Gastrocnemius medialis (tissue), 4 donors: Measurements from ENCODE around the gene ATG10.

Experiments
- CTCF ChIP-seq, 5 experiments: fragments of 450-650 bp in 3 of 5; fragments of 200-600 bp in 2 of 5; sonication (generic) in 2 of 5; IDR thresholded peaks in 4 of 5; conservative IDR thresholded peaks in 1 of 5; 1 replicate in 4 of 5; 2 replicates in 1 of 5; pipeline ENCODE4 v1.5.1; 2016 to 2019; ENCODE audit warnings: antibody characterized with exemption in 5 of 5, mild to moderate bottlenecking in 3 of 5, moderate library complexity in 3 of 5
- POLR2A ChIP-seq, 2 donors: fragments of 450-650 bp; IDR thresholded peaks; one replicate each; pipeline ENCODE4 v1.6.1; 2017; ENCODE audit warnings: antibody characterized with exemption in 2 of 2, mild to moderate bottlenecking in 2 of 2, moderate library complexity in 2 of 2

- TF ChIP-seq POLR2A (IDR thresholded peaks at IDR 0.05) (no peak), CTCF (IDR thresholded peaks at IDR 0.05 in 4 of 5, conservative IDR thresholded peaks at IDR 0.05 in 1 of 5) (no peak)
These were observed 148.1 kb downstream of the ATG10 start for GRCh38 chr5:82119889-82120288.
